ENCODE results near the gene SLC2A9. TPM values are rescaled to one million over a fixed set of nuclear protein-coding genes. Genes with fewer than 3 reads are reported as not detected.

The SLC2A9 gene
- total RNA-seq, 2 experiments from 2014 or later, result not detected

- POLR2A ChIA-PET, result no interaction called here
- BruUV-seq (replicated peaks), result no TSS peak
- H3K4me3 ChIP-seq (ENCODE audit: low read depth, low read length, poor library complexity, severe bottlenecking), result no peak overlapping the region
- CTCF ChIA-PET (ENCODE audit: unreplicated experiment), result no interaction called here
- no peaks in the 10 kb centered on the region for H3K4me1 ChIP-seq (ENCODE audit: insufficient read depth, low read length, poor library complexity, severe bottlenecking)
- H3K27ac ChIP-seq (ENCODE audit: low read depth, low read length, poor library complexity, severe bottlenecking), result no peak overlapping the region
- TF ChIP-seq EZH2phosphoT487 (IDR thresholded peaks at IDR 0.05; ENCODE audit: borderline replicate concordance, low read depth, low read length), result no peak
- TF ChIP-seq CTCF (conservative IDR thresholded peaks at IDR 0.05; ENCODE audit: low read length), result no peak
- no peak for DNase-seq (ENCODE audit: low spot score)
- intact Hi-C loops (cut with micrococcal nuclease; ENCODE audit: unreplicated experiment), result no loop called here
- H4K20me1 ChIP-seq (ENCODE audit: insufficient read depth, low read length), result no peaks in the 10 kb centered on the region
- no peaks in the 10 kb centered on the region for H3K9me2 ChIP-seq (ENCODE audit: insufficient read depth, low read length)
- H3K36me3 ChIP-seq (ENCODE audit: insufficient read depth, low read length), result no peaks in the 10 kb centered on the region
- H2AFZ ChIP-seq (ENCODE audit: low read length), result no peak overlapping the region
- H3K4me2 ChIP-seq (ENCODE audit: low read length), result no peak overlapping the region
- no peaks in the 10 kb centered on the region for H3K79me2 ChIP-seq (ENCODE audit: insufficient read depth, low read depth, low read length)
- no peaks in the 10 kb centered on the region for H3K9me3 ChIP-seq (ENCODE audit: low read length)
Measured at GRCh38 chr4:9942921-9943600, 78.2 kb downstream of the SLC2A9 start.

GRCh38 chr4:9942139-9942538, 79.2 kb downstream of the SLC2A9 start:
- no peaks in the 10 kb centered on the region for H3K79me2 ChIP-seq (ENCODE audit: insufficient read depth, low read depth, low read length)
- H3K9me3 ChIP-seq (ENCODE audit: low read length), result no peaks in the 10 kb centered on the region
- H3K4me2 ChIP-seq (ENCODE audit: low read length), result no peak overlapping the region
- no peak for DNase-seq (ENCODE audit: low spot score)
- H3K36me3 ChIP-seq (ENCODE audit: insufficient read depth, low read length), result no peaks in the 10 kb centered on the region
- intact Hi-C loops (cut with micrococcal nuclease; ENCODE audit: unreplicated experiment), result no loop called here
- TF ChIP-seq CTCF (conservative IDR thresholded peaks at IDR 0.05; ENCODE audit: low read length) (no peak), EZH2phosphoT487 (IDR thresholded peaks at IDR 0.05; ENCODE audit: borderline replicate concordance, low read depth, low read length) (no peak)
- no peak overlapping the region for H3K27ac ChIP-seq (ENCODE audit: low read depth, low read length, poor library complexity, severe bottlenecking)
- CTCF ChIA-PET (ENCODE audit: unreplicated experiment), result no interaction called here
- H2AFZ ChIP-seq (ENCODE audit: low read length), result no peak overlapping the region
- no peaks in the 10 kb centered on the region for H3K4me1 ChIP-seq (ENCODE audit: insufficient read depth, low read length, poor library complexity, severe bottlenecking)
- no peaks in the 10 kb centered on the region for H4K20me1 ChIP-seq (ENCODE audit: insufficient read depth, low read length)
- no peaks in the 10 kb centered on the region for H3K9me2 ChIP-seq (ENCODE audit: insufficient read depth, low read length)
- POLR2A ChIA-PET, result no interaction called here
- no TSS peak for BruUV-seq (replicated peaks)
- no peak overlapping the region for H3K4me3 ChIP-seq (ENCODE audit: low read depth, low read length, poor library complexity, severe bottlenecking)

- Histone ChIP-seq H3K9me2 (ENCODE audit: insufficient read depth, low read length) (no peaks in the 10 kb centered on the region), H4K20me1 (ENCODE audit: insufficient read depth, low read length) (no peaks in the 10 kb centered on the region), H3K79me2 (ENCODE audit: insufficient read depth, low read depth, low read length) (no peaks in the 10 kb centered on the region), H2AFZ (ENCODE audit: low read length) (no peak overlapping the region), H3K4me2 (ENCODE audit: low read length) (no peak overlapping the region), H3K36me3 (ENCODE audit: insufficient read depth, low read length) (no peaks in the 10 kb centered on the region), H3K4me3 (ENCODE audit: low read depth, low read length, poor library complexity, severe bottlenecking) (no peak overlapping the region), H3K4me1 (ENCODE audit: insufficient read depth, low read length, poor library complexity, severe bottlenecking) (no peaks in the 10 kb centered on the region), H3K27ac (ENCODE audit: low read depth, low read length, poor library complexity, severe bottlenecking) (no peak overlapping the region), H3K9me3 (ENCODE audit: low read length) (no peaks in the 10 kb centered on the region)
- ChIA-PET POLR2A (no interaction called here), CTCF (ENCODE audit: unreplicated experiment) (no interaction called here)
- no peak for DNase-seq (ENCODE audit: low spot score)
- no peak for TF ChIP-seq CTCF (conservative IDR thresholded peaks at IDR 0.05; ENCODE audit: low read length)
- no peak for TF ChIP-seq EZH2phosphoT487 (IDR thresholded peaks at IDR 0.05; ENCODE audit: borderline replicate concordance, low read depth, low read length)
- BruUV-seq (replicated peaks), result no TSS peak
- intact Hi-C loops (cut with micrococcal nuclease; ENCODE audit: unreplicated experiment), result no loop called here
Measured at GRCh38 chr4:9940041-9940440, 81.3 kb downstream of the SLC2A9 start.

Measured in OCI-LY7 (cell line).